NCI-H460 (cell line): ENCODE results near the gene ATP10A. TPM values are rescaled to one million over a fixed set of nuclear protein-coding genes. Genes with fewer than 3 reads are reported as not detected.
"Not testable (repeated sequence)": the region's sequence is repeated elsewhere in the genome, so short reads cannot be mapped to it uniquely, and the experiment has no call there.

Source experiments
- DNase-seq: peaks from one replicate; pipeline ENCODE4 v3.0.0-alpha.2; 2016; ENCODE audit warnings: low read depth; ENCODE audit errors: extremely low read depth
- total RNA-seq: library from RNA; depleted of rRNA; stranded (reverse); fragments of >200 nt; shearing (Covaris generic); gene quantifications from 2 replicates; pipeline ENCODE4 v1.2.3, GENCODE V29; 2014

Gene ATP10A
- total RNA-seq, 1 experiment from 2014 or later: 0.07 TPM

DNA sequence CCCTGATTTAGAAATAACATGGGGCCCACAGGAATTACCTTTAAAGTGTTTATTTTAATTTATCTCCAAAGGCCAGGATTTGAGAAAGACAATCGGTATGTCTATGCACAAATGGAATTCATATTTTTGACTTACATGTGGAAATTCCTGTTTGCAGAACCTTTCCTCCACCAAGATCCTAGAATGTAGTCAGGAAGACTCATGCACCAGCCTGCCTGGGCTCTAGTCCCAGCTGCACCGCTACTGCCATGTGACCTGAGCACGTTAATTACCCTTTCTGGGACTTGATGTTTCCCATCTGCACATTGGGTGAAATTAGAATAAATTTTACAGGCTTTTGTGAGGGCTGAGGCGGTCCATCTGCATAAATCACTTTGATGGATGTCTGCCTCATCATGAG lies 194.2 kb downstream of the ATP10A start:
- DNase-seq: no peak

DNA sequence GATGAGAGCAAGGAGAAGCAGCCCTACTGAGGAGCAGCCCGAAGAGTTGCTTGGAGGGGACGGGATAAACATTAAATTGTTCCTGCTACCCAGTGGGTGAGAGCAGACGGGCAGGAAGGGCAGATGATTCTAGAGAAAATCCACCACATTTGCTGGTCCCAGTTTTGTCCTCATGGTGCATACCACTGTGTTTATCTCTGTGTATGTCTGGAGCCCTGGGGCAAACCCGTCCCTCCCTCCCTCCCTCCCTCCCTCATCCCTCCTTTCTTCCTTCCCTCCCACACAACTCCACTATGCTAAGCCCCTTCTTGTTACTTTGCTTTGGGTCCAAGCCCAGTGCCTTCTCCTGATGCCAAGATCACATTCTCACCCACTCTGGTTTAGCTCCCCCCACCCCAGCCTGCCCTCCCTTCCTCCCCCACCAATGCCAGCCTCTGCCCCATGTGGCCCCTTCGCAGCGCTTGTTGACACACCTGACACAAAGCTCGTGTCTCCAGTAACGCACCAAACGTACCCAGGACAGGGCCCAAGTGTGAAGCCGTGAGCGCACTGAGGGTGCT lies 194.8 kb downstream of the ATP10A start:
- no peak for DNase-seq

DNA sequence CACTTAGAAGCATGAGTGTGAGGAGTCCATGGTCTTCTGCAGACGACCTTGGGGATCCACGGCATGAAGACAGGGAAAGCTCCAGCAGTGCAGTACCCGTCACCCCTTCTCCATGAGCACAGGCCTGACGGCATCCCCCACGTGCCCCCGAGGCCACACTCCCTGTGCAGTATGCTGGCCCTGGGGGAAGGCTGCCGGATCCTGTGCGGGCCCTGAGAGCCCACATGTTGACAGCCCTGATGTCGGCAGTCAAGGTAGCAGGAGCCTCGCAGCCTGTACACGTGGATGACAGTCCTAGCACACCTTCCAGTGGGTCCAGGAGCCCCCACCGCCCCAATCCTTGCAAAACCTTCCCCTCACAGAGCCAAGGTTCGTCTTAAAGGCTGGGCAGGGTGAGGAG lies 195.3 kb downstream of the ATP10A start:
- no peak for DNase-seq

DNA sequence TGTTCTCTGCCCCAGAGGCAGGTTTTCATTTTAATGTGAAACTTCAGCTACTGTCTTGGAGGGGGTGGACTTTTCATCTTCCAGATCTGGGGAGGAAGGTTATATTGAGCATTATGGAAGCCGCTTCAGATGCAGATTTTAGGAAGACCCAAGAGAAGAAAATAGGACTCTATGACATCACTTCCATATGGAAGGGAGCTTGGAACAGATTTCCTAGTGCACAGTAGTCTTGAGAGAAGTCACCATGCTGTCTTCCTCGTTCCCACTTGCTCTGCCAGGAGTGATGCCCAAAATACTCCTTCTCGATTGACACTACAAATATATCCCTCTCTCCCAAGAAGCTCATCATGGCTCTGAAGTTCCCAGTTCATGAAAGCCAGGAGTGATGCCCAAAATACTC lies 197.2 kb downstream of the ATP10A start:
- no peak for DNase-seq

DNA sequence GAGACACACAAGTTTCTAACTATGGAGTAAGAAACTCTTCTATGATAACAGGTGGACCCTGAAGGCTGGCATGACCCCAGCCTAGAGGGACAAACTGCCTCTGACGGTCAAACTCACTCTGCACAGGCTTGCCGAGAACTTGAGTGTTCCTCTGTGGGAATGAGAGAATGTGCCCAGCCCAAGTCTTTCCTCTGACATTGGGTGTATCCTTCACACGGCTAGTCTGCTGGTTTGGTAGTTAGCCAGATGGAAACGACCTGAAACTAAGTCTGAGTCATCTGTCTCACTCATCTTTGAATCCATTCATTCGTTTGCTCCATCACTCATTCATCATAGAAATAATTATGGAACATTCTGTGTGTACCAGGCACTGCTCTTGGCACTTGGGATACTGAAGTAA lies 198.4 kb downstream of the ATP10A start:
- DNase-seq: no peak

DNA sequence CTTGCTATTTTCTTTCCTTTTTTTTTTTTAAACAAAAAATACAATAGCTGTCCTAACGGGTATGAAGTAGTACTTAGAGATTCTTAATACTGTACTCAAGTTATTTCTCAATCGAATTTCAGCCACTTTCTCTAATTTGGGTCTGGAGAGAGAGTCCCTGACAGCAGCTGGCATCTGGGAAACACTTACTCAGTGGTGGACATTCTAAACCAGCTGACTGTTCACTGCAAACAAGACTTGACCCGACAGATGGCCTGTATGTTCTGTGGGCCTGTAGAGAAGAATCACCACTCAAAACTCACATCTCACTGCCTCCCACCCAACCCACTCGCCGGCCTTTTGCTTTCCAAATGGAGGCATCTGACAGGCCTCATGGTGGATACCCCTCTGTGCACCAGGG lies 199.6 kb downstream of the ATP10A start:
- no peak for DNase-seq

DNA sequence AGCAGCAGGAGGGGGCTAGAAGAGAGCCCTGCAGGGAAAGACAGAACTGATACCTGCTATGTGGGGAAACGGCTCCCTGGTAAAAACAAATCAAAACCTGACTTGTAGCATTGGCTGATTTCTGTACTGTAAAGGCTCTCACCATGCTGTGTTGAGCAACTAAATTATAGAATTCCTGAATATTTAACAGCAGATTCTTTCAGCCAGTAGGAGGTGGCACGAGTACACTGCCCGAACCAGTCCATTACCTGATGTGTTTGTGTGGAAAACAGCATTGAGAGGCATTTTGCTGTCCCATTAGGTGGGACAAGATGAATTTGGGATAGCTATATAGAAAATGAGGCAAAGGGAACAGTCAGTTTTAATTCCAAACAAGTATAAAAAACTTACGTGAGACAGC lies 201.2 kb downstream of the ATP10A start:
- DNase-seq: no peak

DNA sequence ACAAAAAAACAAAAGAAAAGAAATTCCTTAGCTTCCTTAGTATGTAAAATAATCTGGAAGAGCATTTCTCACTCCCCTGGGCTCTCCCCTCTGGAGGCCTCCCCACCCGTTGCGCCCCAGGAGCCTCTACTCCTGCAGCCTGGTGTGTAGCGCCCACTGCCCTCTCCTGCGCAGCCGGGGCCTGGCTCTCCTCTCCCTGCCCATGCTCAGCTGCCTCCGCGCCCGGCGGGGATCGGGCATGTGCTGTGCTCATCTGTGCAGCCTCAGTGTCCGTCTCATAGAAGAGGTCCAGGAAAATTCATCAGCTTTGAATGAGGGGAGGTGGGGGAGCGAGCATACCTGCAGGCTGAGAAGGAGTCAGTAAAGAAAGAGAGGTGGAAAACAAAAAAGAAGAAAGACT lies 203.9 kb downstream of the ATP10A start:
- no peak for DNase-seq

DNA sequence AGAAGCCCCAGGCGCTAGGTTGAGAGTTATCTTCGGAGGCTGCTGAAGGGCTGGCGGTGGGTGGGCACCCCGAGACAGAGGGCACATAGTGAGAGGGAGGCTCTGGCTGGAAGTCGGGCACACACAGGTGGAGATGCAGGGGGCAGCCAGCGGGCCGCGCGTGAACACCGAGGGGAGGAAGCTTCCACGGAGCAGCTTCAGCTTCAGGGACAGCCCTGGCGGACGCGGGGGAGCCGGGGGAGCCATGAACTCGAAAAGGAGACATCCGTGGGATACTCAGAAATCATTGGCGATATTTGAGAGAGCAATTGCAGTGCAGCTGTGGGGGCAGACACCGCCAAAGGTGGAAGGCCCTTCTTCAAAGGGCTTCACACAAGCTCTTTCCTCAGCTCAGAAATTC lies 204.6 kb downstream of the ATP10A start:
- no peak for DNase-seq

DNA sequence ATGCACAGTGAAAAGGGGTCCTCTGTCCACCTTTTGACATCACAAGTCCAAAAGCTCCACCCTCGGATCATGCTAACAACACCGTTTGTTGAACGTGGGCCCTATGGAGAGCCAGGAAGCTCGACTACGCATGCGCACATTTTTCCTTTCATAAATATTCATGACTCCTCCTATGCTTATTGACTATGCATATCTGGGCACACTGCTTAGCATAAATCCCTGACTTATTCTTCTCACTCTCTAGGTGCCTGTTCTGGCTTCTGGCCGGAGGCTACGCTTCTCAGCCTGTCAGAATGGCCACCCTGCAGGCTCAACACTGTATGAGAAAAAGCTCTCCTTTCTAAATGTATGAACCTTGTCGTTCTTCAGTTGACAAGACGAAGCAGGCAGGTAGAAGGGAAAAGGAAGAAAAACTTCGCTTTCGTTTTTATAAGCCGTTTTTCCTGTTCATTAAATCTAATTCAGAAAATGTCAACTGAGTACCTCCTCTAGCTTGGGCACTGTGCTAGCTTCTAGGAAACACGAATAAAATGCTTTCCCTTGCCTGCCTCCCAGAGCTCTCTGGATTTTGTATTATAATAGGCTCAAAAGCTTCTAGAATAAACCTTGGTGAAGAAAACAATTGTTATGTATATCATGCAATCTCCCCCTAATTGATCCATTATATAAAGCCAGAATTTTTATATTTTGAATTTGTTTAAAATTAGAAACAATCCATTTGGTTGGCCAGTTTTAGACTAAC lies 207.7 kb downstream of the ATP10A start:
- no peak for DNase-seq

DNA sequence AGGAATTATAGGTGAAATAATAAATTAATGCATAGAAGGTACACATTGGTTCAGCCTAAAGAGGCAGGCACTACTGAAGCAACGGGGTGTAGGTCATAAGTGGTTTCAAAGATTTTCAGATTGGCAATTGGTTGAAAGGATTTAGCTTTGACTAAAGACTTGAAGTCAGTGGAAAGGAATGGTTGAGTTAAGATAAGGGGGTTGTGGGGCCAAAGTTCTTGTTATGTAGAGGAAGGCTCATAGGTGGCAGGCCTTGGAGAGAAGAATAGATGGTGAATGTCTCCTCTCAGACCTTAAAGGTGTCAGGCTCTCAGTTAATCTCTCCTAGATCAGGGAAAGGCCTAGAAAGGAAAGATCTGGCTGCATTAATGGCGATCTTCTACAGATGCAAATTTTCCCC lies 209.8 kb downstream of the ATP10A start:
- no peak for DNase-seq

DNA sequence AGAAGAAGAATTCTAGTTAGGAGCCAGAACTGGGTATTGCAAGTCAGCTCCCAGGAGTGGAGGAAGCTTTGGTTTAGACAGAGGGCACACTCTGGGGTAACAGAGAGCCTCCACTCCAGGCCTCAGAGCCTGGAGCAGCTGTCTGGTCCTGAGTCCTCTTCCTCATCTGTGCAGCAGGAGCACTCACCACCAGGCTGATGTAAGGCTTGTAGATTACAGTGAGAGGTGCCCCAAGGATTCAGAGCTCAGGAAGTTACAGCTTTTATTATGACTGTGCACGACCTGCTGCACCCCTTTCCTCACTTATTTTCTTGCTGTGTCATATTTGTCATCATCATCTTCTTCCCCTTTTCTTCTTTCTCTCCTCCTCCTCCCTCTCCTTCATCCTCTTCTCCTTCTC lies 210.4 kb downstream of the ATP10A start:
- no peak for DNase-seq

DNA sequence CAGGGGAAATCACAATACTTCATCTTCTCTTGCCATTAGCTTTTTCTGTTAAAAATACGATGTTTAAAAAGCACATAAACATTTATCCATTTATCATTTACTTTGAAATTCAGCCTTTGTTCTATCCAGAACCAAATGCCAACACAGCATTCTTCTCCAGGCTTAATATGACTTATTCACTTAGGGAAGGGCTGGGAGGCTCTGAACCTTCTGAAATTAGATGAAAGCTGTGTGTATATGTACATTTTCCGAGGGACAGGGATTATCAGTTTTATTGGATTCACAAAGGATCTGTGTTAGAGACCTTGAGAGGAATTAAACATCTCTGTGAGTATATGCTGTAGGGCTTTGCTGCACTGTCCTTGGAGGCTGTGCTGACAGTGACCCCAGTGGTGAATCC lies 213.7 kb downstream of the ATP10A start:
- no peak for DNase-seq

DNA sequence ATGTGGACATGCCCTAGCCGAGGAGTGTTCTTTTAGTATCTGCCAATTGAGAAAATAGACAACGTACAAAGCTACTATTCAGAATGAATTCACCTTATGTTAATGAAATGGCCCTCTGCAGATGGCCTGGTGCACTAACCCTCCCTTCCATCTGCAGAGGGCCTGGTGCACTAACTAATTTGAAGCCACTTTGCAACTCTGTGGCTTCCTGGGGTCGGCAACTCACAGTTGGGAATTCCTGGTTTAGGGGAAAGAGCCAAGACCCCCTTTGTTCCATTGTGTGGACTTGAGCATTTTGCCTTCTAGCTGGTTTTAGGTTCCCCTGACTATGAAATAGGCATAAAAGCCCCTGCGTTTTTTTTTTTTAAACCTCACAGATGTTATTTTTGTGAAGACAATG lies 220.0 kb downstream of the ATP10A start:
- DNase-seq: no peak

DNA sequence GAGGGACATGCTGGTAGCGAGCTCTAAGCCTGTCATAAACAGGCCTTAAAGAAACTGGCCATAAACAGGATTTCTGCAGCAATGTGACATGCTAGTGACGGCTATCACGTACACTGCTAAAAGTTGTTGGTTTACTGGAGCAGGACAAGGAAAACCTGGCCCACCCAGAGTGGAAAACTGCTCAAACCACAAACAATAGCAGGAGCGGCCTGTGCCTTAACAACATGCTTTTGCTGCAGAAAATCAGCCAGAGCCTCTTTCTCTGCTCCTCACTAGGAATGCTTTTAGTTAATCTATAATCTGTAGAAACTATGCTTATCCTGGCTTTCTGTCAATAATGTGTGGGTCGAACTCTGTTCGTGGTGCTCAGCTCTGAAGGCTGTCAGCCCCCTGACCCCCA lies 221.4 kb downstream of the ATP10A start:
- DNase-seq: no peak

DNA sequence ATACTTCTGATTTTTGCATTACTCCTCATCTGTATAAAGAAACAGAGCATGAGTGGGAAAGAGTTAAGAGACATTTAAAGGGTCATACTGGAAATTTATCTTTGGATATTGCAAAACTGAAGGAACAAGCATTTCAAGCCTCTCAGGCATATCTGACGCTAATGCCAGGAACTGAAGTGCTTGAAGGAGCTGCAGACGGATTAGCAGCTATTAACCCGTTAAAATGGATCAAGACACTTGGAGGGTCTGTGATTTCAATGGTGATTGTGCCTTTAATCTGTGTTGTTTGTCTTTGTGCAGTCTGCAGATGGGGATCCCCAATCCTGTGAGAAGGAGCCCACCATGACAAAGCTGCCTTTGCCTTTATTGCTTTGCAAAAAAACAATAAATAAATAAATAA lies 221.8 kb downstream of the ATP10A start:
- no peak for DNase-seq

DNA sequence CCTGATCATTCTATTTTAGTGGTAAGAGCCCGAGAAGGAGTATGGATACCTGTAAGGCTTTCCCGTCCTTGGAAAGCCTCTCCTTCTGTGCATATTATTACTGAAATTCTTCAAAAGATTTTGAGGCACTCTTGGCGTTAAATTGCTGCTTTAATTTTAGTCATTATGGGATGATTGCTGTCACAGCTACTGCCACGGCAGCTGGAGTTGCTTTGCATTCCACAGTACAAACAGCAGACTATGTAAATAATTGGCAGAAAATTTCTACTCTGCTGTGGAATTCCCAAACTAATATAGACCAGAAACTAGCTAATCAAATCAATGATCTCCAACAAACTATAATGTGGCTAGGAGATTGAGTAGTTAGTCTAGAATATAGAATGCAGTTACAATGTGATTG lies 222.2 kb downstream of the ATP10A start:
- DNase-seq: not testable (repeated sequence)

DNA sequence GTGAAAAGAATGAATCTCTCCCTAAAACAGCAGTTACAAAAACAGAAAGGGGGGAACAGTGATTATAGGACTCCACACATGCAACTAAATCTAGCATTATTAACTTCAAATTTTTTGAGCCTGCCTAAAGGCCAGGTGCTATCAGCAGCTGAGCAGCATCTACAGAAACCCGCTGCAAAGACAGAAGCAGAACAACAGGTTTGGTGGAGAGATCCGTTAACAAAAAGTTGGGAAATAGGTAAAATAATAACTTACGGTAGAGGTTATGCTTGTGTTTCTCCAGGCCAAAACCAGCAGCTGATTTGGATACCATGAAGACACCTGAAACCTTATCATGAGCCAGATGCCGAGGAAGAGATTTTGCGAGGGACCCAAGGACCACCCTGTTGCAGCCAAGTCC lies 222.7 kb downstream of the ATP10A start:
- DNase-seq: no peak

DNA sequence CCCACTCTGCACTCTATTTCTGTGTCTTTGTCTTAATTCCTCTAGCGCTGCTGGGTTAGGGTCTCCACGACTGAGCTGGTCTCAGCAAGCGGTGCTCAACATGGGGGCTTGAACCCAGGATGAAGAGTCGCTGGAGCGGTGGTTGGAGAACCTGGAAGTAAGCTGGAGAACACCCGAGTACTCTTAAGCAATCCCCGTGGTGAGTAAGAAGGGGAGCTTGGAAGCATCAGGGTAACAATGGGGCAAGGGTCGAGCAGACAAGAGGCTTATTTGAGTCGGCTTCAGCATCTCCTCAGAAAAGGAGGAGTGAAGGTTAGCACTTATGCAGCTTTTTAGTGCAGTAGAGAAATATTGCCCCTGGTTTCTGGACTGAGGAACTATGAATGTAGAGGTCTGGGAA lies 226.6 kb downstream of the ATP10A start:
- DNase-seq: not testable (repeated sequence)

DNA sequence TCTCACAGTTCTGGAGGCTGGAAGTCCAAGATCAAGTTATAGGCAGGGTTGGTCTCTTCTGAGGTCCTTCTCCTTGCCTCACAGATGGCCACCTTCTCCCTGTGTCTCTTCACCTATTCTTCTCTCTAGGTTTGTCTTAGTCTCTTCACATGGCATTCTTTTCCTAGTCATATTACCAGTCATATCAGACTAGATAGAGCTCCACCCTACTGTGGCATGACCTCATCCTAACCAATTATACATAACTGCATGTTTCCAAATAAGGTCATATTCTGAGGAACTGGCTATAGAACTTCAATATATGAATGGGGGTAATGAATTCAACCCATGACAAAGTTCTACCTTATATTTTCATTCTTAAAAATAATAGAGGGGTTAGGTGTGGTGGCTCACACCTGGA lies 227.9 kb downstream of the ATP10A start:
- DNase-seq: no peak

DNA sequence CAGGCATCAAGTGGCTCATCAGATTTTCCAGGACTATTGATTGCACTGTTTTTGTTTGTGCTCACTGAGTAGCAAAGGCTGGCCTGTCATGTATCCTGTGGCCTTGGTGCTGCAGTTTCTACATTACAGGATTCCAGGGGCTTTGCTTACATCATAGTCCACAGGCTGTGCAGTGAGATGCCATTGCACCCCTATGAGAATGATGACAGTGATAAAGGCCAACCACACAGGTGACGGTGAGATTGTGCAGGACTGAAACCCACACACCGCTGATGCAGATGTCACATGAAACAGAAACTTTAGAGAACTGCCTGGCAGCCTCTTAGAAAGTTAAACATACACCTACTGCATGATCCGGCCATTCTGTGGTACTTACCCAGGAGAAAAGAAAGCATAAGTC lies 229.3 kb downstream of the ATP10A start:
- DNase-seq: no peak

DNA sequence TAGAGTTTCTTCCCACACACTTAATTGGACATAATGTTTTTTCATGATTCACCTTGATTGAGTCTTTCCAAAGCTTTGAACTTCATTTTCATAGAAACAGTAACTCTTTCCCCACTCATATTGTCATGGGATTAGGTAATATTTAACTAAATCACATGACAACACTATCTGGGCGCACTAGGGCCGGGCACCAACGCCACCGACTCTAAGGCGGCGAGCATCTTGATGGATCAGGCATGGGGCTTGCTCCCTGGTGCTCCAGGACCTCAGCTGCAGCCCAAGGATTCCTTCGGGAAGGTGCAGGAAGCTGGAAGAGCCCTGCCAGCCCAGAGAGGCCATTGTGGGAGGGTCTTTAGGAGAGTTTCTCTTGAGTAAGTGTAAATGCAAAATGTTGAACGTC lies 231.2 kb downstream of the ATP10A start:
- DNase-seq: no peak
